ENCODE measurements around the gene CCDC12.
A peak's percentile ranks its signal among the peaks of the same experiment; 100 is the strongest.

Gene CCDC12

GRCh38 chr3:47007482-47008233 lies 31.1 kb upstream of the CCDC12 start:
- DNase-seq (ENCODE audit: low read depth), result no peak

GRCh38 chr3:47007001-47007400 lies 30.5 kb upstream of the CCDC12 start:
- no peak for DNase-seq (ENCODE audit: low read depth)

GRCh38 chr3:47006145-47006651 lies 29.7 kb upstream of the CCDC12 start:
- DNase-seq (ENCODE audit: low read depth), result no peak

GRCh38 chr3:47005212-47006144 lies 28.9 kb upstream of the CCDC12 start:
- DNase-seq (ENCODE audit: low read depth), result no peak

- no peak for DNase-seq (ENCODE audit: low read depth)
These were observed 28.0 kb upstream of the CCDC12 start for GRCh38 chr3:47004369-47005211.

GRCh38 chr3:47003461-47004368 lies 27.2 kb upstream of the CCDC12 start:
- DNase-seq (ENCODE audit: low read depth), result no peak

GRCh38 chr3:47003056-47003410 lies 26.5 kb upstream of the CCDC12 start:
- DNase-seq (ENCODE audit: low read depth), result no peak

- DNase-seq (ENCODE audit: low read depth), result no peak
These were observed 25.9 kb upstream of the CCDC12 start for GRCh38 chr3:47002171-47003055.

- DNase-seq (ENCODE audit: low read depth), result no peak
These were observed 25.2 kb upstream of the CCDC12 start for GRCh38 chr3:47001731-47002170.

- DNase-seq (ENCODE audit: low read depth), result no peak
These were observed 24.6 kb upstream of the CCDC12 start for GRCh38 chr3:47000922-47001730.

- DNase-seq (ENCODE audit: low read depth), result no peak
These were observed 23.8 kb upstream of the CCDC12 start for GRCh38 chr3:47000198-47000815.

GRCh38 chr3:46999516-47000197 lies 23.1 kb upstream of the CCDC12 start:
- DNase-seq (ENCODE audit: low read depth), result no peak

GRCh38 chr3:46998852-46999515 lies 22.4 kb upstream of the CCDC12 start:
- DNase-seq (ENCODE audit: low read depth), result no peak

- DNase-seq (ENCODE audit: low read depth), result peak; percentile 51
These were observed 21.7 kb upstream of the CCDC12 start for GRCh38 chr3:46998121-46998851.

GRCh38 chr3:46997453-46998091 lies 21.0 kb upstream of the CCDC12 start:
- DNase-seq (ENCODE audit: low read depth), result no peak
